GM12878 (cell line): ENCODE data around the gene CACHD1. TPM values are rescaled to one million over a fixed set of nuclear protein-coding genes. Genes with fewer than 3 reads are reported as not detected.

ENCODE experiments used
- ATAC-seq: fragments of 200-7000 bp; cut with Tn5 transposase; 3 replicates; pipeline ENCODE4 v1.9.1; 2020; ENCODE audit warnings: mild to moderate bottlenecking, moderate library complexity
- BruUV-seq: library from RNA; stranded (reverse); fragments of 400-500 nt; replicated peaks from 2 replicates; lab custom pipeline; 2021; lab: Mats Ljungman, UMichigan
- CTCF ChIA-PET: fragments of 300-600 bp; sonication (Branson Sonifier 250); formaldehyde crosslinking; extraction: SDS; loops from one replicate; lab custom pipeline; 2021; ENCODE audit warnings: inconsistent platforms; lab: Yijun Ruan, JAX
- POLR2A ChIA-PET: fragments of 350-600 bp; formaldehyde crosslinking; extraction: SDS; loops from one replicate; lab custom pipeline; 2021; ENCODE audit warnings: inconsistent platforms; lab: Charles Lee
- RAD21 ChIA-PET: fragments of 300-600 bp; sonication (Branson Sonifier 250); formaldehyde crosslinking; loops from one replicate; lab custom pipeline; 2023; ENCODE audit warnings: antibody characterized with exemption; ENCODE audit not compliant: unreplicated experiment; lab: Charles Lee
- SMC1A ChIA-PET: fragments of 300-600 bp; sonication (Branson Sonifier 250); formaldehyde crosslinking; loops from one replicate; lab custom pipeline; 2023; ENCODE audit not compliant: unreplicated experiment, uncharacterized antibody; lab: Charles Lee
- DNase-seq: peaks from one replicate; pipeline ENCODE4 v3.0.0-alpha.2; 2011; ENCODE audit warnings: low read depth, low spot score
- FAIRE-seq: peaks from 3 replicates; lab custom pipeline; 2011; peaks lifted over from hg19 to GRCh38; lab: Jason Lieb, UNC
- H2AFZ ChIP-seq: 2 replicates; pipeline ENCODE4 v1.6.0; 2011; ENCODE audit warnings: low read depth, low read length, control low read depth; ENCODE audit not compliant: control insufficient read depth
- H3K27ac ChIP-seq: 2 replicates; pipeline ENCODE4 v1.5.1; 2011; ENCODE audit warnings: control low read depth; ENCODE audit not compliant: control insufficient read depth, insufficient read depth
- H3K27me3 ChIP-seq, 2 experiments: replicated peaks in 1 of 2; 2 replicates each; pipeline versions ENCODE4 v1.6.0 to v1.6.1; 2011; ENCODE audit warnings: low read length in 1 of 2; ENCODE audit not compliant: control insufficient read depth in 2 of 2, insufficient read depth in 2 of 2
- H3K36me3 ChIP-seq, 2 experiments: 2 replicates each; pipeline ENCODE4 v1.5.1; 2011; ENCODE audit warnings: low read length in 1 of 2; ENCODE audit not compliant: control insufficient read depth in 2 of 2, insufficient read depth in 2 of 2
- H3K4me1 ChIP-seq: 2 replicates; pipeline ENCODE4 v1.6.1; 2011; ENCODE audit warnings: mild to moderate bottlenecking, low read length, moderate library complexity, mixed read lengths; ENCODE audit not compliant: control insufficient read depth, insufficient read depth
- H3K4me2 ChIP-seq: 2 replicates; pipeline ENCODE4 v1.6.0; 2011; ENCODE audit warnings: control low read depth; ENCODE audit not compliant: control insufficient read depth, insufficient read depth
- H3K4me3 ChIP-seq: fragments of 200-600 bp; sonication (generic); 2 replicates; pipeline ENCODE4 v1.5.1; 2016
- H3K79me2 ChIP-seq: 2 replicates; pipeline ENCODE4 v1.6.0; 2011; ENCODE audit warnings: low read length; ENCODE audit not compliant: control insufficient read depth, insufficient read depth
- H3K9ac ChIP-seq: 2 replicates; pipeline ENCODE4 v1.8.0; 2011; ENCODE audit warnings: low read length, control low read depth, mixed read lengths; ENCODE audit not compliant: control insufficient read depth, insufficient read depth
- H3K9me3 ChIP-seq: replicated peaks from 3 replicates; pipeline ENCODE4 v1.5.1; 2011; ENCODE audit warnings: mild to moderate bottlenecking, low read length; ENCODE audit not compliant: control insufficient read depth, insufficient read depth
- H4K20me1 ChIP-seq: 2 replicates; pipeline ENCODE4 v1.6.0; 2011; ENCODE audit not compliant: control insufficient read depth, insufficient read depth
- BCL11A ChIP-seq: IDR thresholded peaks from 2 replicates; pipeline ENCODE4 v1.6.1; 2011; ENCODE audit warnings: low read depth, low read length
- BCL3 ChIP-seq: IDR thresholded peaks from 2 replicates; pipeline ENCODE4 v1.6.1; 2011; ENCODE audit warnings: borderline replicate concordance, low read depth, mild to moderate bottlenecking, moderate library complexity, low read length; ENCODE audit not compliant: insufficient read depth, poor library complexity, severe bottlenecking
- CUX1 ChIP-seq: IDR thresholded peaks from 2 replicates; pipeline ENCODE4 v1.6.1; 2012; ENCODE audit warnings: improper control_type of control experiment, low read depth, low read length; ENCODE audit not compliant: insufficient replicate concordance
- ELK1 ChIP-seq: IDR thresholded peaks from 2 replicates; pipeline ENCODE4 v1.6.1; 2012; ENCODE audit warnings: low read depth, low read length, improper control_type of control experiment
- GABPA ChIP-seq: IDR thresholded peaks from 2 replicates; pipeline ENCODE4 v1.6.1; 2014; ENCODE audit warnings: antibody characterized with exemption, low read depth, mild to moderate bottlenecking, inconsistent platforms
- GATAD2B ChIP-seq: fragments of 450-650 bp; conservative IDR thresholded peaks from 2 replicates; pipeline ENCODE4 v1.6.1; 2017; ENCODE audit warnings: low read depth, mild to moderate bottlenecking, moderate library complexity
- HCFC1 ChIP-seq: fragments of 150-350 bp; IDR thresholded peaks from 2 replicates; pipeline ENCODE4 v1.6.1; 2014; ENCODE audit warnings: low read length
- MYC ChIP-seq: IDR thresholded peaks from 2 replicates; pipeline ENCODE4 v1.6.1; 2011; ENCODE audit warnings: mild to moderate bottlenecking, low read length, moderate library complexity, inconsistent platforms; ENCODE audit not compliant: insufficient read depth, insufficient replicate concordance, insufficient read length, severe bottlenecking
- NKRF ChIP-seq: fragments of 450-650 bp; conservative IDR thresholded peaks from 2 replicates; pipeline ENCODE4 v1.6.1; 2017; ENCODE audit warnings: mild to moderate bottlenecking, moderate library complexity
- PAX8 ChIP-seq: fragments of 450-650 bp; IDR thresholded peaks from 2 replicates; pipeline ENCODE4 v1.6.1; 2017; ENCODE audit warnings: mild to moderate bottlenecking, moderate library complexity
- POU2F2 ChIP-seq: IDR thresholded peaks from 3 replicates; pipeline ENCODE4 v1.6.1; 2011; ENCODE audit warnings: low read depth, mild to moderate bottlenecking, low read length, borderline replicate concordance
- SMC3 ChIP-seq: IDR thresholded peaks from 2 replicates; pipeline ENCODE4 v1.6.1; 2011; ENCODE audit warnings: low read length, improper control_type of control experiment, borderline replicate concordance
- SPI1 ChIP-seq: IDR thresholded peaks from 2 replicates; pipeline ENCODE4 v1.6.1; 2011; ENCODE audit warnings: low read depth, mild to moderate bottlenecking, low read length, moderate library complexity, borderline replicate concordance; ENCODE audit not compliant: insufficient read depth
- ZBED1 ChIP-seq: IDR thresholded peaks from 2 replicates; pipeline ENCODE4 v1.6.1; 2016; ENCODE audit warnings: borderline replicate concordance
- ZNF217 ChIP-seq: fragments of 450-650 bp; IDR thresholded peaks from 2 replicates; pipeline ENCODE4 v1.6.1; 2017; ENCODE audit warnings: antibody characterized with exemption, mild to moderate bottlenecking
- ZNF24 ChIP-seq: fragments of 450-650 bp; IDR thresholded peaks from 2 replicates; pipeline ENCODE4 v1.6.1; 2017; ENCODE audit warnings: antibody characterized with exemption, mild to moderate bottlenecking
- WGBS: methylation state at CpG from one replicate; pipeline ENCODE4 v1.1.6; 2016; ENCODE audit warnings: low lambda C conversion rate; ENCODE audit not compliant: insufficient replicate concordance, insufficient coverage; ENCODE audit errors: missing lambda C conversion rate; 5-methylcytosine and 5-hydroxymethylcytosine counted together
- in situ Hi-C: fragments of 300-500 bp; cut with MboI; formaldehyde crosslinking; loops from 9 replicates; pipeline ENCODE4 v1.14.3; 2018; ENCODE audit warnings: mixed read lengths
- intact Hi-C: fragments of 100-400 bp; cut with micrococcal nuclease; formaldehyde crosslinking; loops from one replicate; pipeline ENCODE4 v1.14.2; 2022; ENCODE audit not compliant: unreplicated experiment
- polyA plus RNA-seq, 11 experiments: library from polyadenylated mRNA; depleted of rRNA in 4 of 11; unstranded in 6 of 11; stranded (reverse) in 5 of 11; fragments of >200 nt; fragmentation: Nextera tagmentation in 4 of 11; fragmentation: Illumina TruSeq in 1 of 11; extraction: Ambion mirVana in 4 of 11; extraction: Trizol in 1 of 11; gene quantifications; 1 replicate in 1 of 11; 2 replicates in 10 of 11; pipeline versions ENCODE4 v1.2.1 to v1.2.3, GENCODE V29; 2011 to 2016; ENCODE audit warnings: inconsistent platforms in 2 of 11, missing spikeins in 2 of 11, low read depth in 1 of 11
- total RNA-seq, 4 experiments: library from RNA; depleted of rRNA in 3 of 4; stranded (reverse); fragments of >200 nt in 3 of 4; fragmentation: Illumina TruSeq in 1 of 4; extraction: Trizol in 1 of 4; gene quantifications; 2 replicates each; pipeline versions ENCODE4 v1.2.1 to v1.2.3, GENCODE V29; 2013 to 2021

Gene CACHD1
- total and polyA plus RNA-seq, 10 of the 15 experiments (the other 5 are each of a cell fraction or from before 2014, with no cell fraction given): 0.03 TPM; not detected in 9

- no peak overlapping the region for H3K27ac ChIP-seq
- FAIRE-seq (no peak), DNase-seq (no peak), ATAC-seq (no peak)
- no peaks in the 10 kb centered on the region for H3K9me3 ChIP-seq
- no peaks in the 10 kb centered on the region for H4K20me1 ChIP-seq
- intact Hi-C loops (loop anchor here (1.0 kb wide), 1 partner anchor 20 kb away; no protein-coding TSS in a partner anchor), in situ Hi-C loops (no loop called here)
- no peaks in the 10 kb centered on the region; a peak in 1 of 4 replicates for H3K27me3 ChIP-seq
- CTCF ChIA-PET: interaction anchor here (0.5 kb wide), 1 partner anchor 100 kb away, joined by 4 read pairs; no protein-coding TSS in a partner anchor
- POLR2A ChIA-PET: no interaction called here
- no peaks in the 10 kb centered on the region for H3K36me3 ChIP-seq
- H3K9ac ChIP-seq: no peak overlapping the region
- SMC1A ChIA-PET: no interaction called here
- no peak overlapping the region for H2AFZ ChIP-seq
- H3K79me2 ChIP-seq: no peaks in the 10 kb centered on the region
- no peak overlapping the region for H3K4me3 ChIP-seq
- RAD21 ChIA-PET: no interaction called here
- WGBS: 15% methylated on average over 3 of the region's 3 CpGs
- H3K4me1 ChIP-seq: no peaks in the 10 kb centered on the region
- no TSS peak for BruUV-seq
- no peak overlapping the region for H3K4me2 ChIP-seq
- TF ChIP-seq ZNF24: no peak
- no peak for TF ChIP-seq GATAD2B
- TF ChIP-seq ZBED1: no peak
- TF ChIP-seq PAX8: no peak
- TF ChIP-seq BCL11A: no peak
- TF ChIP-seq SPI1: no peak
- TF ChIP-seq SMC3: no peak
- TF ChIP-seq MYC: no peak
- no peak for TF ChIP-seq POU2F2
- TF ChIP-seq BCL3: no peak
- TF ChIP-seq HCFC1: no peak
- no peak for TF ChIP-seq ELK1
- no peak for TF ChIP-seq GABPA
- TF ChIP-seq NKRF: no peak
- TF ChIP-seq CUX1: no peak
- TF ChIP-seq ZNF217: no peak
Observed at GRCh38 chr1:64538389-64538788, 68.5 kb downstream of the CACHD1 start.
